ENCODE results near the gene PSMC1.

DNA sequence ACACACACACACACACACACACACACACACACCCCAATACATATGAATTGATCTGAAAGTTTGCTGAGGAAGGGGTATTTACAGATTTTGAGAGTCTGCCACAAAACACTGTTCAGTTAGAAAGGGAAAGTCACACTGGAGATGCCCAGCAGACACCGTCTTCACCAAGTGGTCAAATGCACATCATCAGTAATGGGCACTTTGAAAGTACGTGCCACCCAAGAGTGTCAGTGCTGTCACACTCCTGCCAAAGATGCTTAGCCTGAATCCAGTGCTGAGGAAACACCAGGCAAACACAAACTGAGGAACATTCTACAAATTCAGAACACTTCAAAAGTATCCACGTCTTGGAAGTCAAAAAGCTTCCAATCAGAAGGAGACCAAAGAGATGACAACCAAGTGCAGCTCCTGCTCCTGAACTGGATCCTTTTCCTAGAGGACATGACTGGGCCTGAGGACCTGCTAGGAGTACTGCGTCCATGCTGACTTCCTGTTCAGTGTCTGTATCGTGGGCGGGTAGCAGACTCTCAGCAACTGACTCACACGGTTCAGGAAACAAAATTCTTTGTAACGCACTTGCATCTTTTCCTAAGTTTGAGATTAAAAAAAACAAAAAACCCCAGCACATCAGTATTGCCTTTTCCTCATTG is 18.6 kb downstream of the PSMC1 start:
- TF ChIP-seq HDGF (IDR thresholded peaks at IDR 0.05; ENCODE audit: borderline replicate concordance) = no peak
- no peak for TF ChIP-seq SP1 (IDR thresholded peaks at IDR 0.05)
- TF ChIP-seq NFRKB (IDR thresholded peaks at IDR 0.05) = no peak
- TF ChIP-seq TARDBP (IDR thresholded peaks at IDR 0.05) = no peak
- no peak for TF ChIP-seq FOXA1 (IDR thresholded peaks at IDR 0.05)
- TF ChIP-seq, protein P1, sequence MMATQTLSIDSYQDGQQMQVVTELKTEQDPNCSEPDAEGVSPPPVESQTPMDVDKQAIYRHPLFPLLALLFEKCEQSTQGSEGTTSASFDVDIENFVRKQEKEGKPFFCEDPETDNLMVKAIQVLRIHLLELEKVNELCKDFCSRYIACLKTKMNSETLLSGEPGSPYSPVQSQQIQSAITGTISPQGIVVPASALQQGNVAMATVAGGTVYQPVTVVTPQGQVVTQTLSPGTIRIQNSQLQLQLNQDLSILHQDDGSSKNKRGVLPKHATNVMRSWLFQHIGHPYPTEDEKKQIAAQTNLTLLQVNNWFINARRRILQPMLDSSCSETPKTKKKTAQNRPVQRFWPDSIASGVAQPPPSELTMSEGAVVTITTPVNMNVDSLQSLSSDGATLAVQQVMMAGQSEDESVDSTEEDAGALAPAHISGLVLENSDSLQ (IDR thresholded peaks at IDR 0.05) = no peak
- TF ChIP-seq ARNT (IDR thresholded peaks at IDR 0.05) = no peak
- TF ChIP-seq BHLHE40 (IDR thresholded peaks at IDR 0.05; ENCODE audit: borderline replicate concordance) = no peak
- no peak for TF ChIP-seq LEF1 (IDR thresholded peaks at IDR 0.05; ENCODE audit: borderline replicate concordance)
- TF ChIP-seq SUZ12 (IDR thresholded peaks at IDR 0.05) = no peak
- no peak for TF ChIP-seq ELF4 (IDR thresholded peaks at IDR 0.05)
